Regular cardiac myocyte (primary cell): ENCODE results near the gene EPM2A. TPM values are rescaled to one million over a fixed set of nuclear protein-coding genes. Genes with fewer than 3 reads are reported as not detected.

Source experiments
- total RNA-seq: library from RNA; depleted of rRNA; stranded (reverse); fragments of >200 nt; gene quantifications from 2 replicates; pipeline ENCODE4 v1.2.3, GENCODE V29; 2014

The EPM2A gene
- total RNA-seq = 5.2 and 9.3 TPM in 2 replicates

DNA sequence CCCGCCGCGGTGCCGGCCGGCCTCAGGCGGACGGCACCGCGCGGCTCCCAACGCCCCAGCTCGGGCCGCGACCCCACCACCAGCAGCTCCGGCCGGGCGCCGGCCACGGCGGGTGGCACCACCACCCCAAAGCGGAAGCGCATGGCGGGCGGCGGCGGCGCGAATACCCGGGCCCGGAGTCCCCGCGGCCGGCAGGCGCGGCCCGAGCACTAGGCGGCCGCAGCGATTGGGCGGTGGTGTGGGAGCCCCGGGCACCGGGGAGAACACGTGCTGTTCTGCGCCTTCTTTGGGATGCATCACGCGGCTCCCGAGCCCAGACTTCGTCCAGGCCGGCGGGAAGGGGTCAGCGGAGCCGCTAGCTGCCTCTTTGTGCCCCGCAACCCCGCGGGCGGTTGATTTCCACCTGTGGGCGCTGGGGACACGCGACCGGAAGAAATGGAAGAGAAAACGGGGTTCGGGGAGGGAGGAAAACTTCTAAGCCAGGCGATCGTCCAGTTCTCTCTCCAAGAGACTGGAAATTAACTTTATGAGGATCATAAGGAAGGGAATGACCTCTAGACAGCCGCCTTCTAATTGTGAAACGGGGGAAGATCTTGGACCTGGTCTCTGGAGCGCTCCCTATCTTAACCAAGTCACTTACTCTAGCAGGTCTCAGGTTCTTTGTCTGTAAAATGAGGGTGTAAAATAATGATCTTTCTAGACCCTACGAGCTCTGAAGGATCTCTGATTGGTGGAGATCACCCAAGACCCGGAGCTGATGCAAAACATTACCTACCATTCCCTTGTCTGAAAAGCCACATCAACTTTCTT lies at the start of gene EPM2A:
Gene EPM2A (minus strand): TSS at position 165 of the 810 bp plus-strand sequence. CDS start 22 bp downstream, at position 143.

Other genes with a start within 250 kb of the EPM2A start
- 11.8 and 21.5 TPM in 2 replicates for gene FBXO30, start 79.3 kb upstream of the EPM2A start, total RNA-seq
- gene SHPRH, start 228.8 kb upstream of the EPM2A start, total RNA-seq = 10.4 and 20.3 TPM in 2 replicates